HepG2 (cell line): ENCODE data around the gene SPRYD3. TPM values are rescaled to one million over a fixed set of nuclear protein-coding genes. Genes with fewer than 3 reads are reported as not detected.

Source experiments
- HNRNPLL ChIP-seq: fragments of 200-400 bp; formaldehyde crosslinking; IDR thresholded peaks from 2 replicates; pipeline ENCODE4 v1.6.1; 2017; ENCODE audit warnings: mild to moderate bottlenecking, low read depth, low read length; ENCODE audit not compliant: poor library complexity, severe bottlenecking
- KMT2A ChIP-seq: sonication (generic); formaldehyde crosslinking; IDR thresholded peaks from 2 replicates; pipeline ENCODE4 v1.4.0; 2020; ENCODE audit warnings: missing genetic modification reagents
- MAZ ChIP-seq, 2 experiments: sonication (generic) in 1 of 2; formaldehyde crosslinking in 1 of 2; IDR thresholded peaks; 2 replicates each; pipeline versions ENCODE4 v1.5.0 to v1.6.1; 2012 to 2020; ENCODE audit warnings: low read depth in 2 of 2, mild to moderate bottlenecking in 2 of 2, borderline replicate concordance in 1 of 2, improper control_type of control experiment in 1 of 2, low read length in 1 of 2, missing genetic modification reagents in 1 of 2, moderate library complexity in 1 of 2
- POLR2AphosphoS2 ChIP-seq: IDR thresholded peaks from 2 replicates; pipeline ENCODE4 v1.6.1; 2011; ENCODE audit warnings: low read depth, low read length, improper control_type of control experiment
- ZFP1 ChIP-seq: IDR thresholded peaks from 2 replicates; pipeline ENCODE4 v1.6.1; 2016
- ZNF274 ChIP-seq: sonication (generic); formaldehyde crosslinking; IDR thresholded peaks from 2 replicates; pipeline ENCODE4 v1.5.1; 2020; ENCODE audit warnings: mild to moderate bottlenecking, missing genetic modification reagents
- ZNF296 ChIP-seq: sonication (generic); formaldehyde crosslinking; conservative IDR thresholded peaks from 2 replicates; pipeline ENCODE4 v1.5.0; 2020; ENCODE audit warnings: mild to moderate bottlenecking, missing genetic modification reagents
- ZNF768 ChIP-seq: sonication (generic); formaldehyde crosslinking; IDR thresholded peaks from 2 replicates; pipeline ENCODE4 v1.4.0; 2020; ENCODE audit warnings: missing genetic modification reagents
- ZSCAN25 ChIP-seq: sonication (generic); formaldehyde crosslinking; IDR thresholded peaks from 2 replicates; pipeline ENCODE4 v1.8.0; 2022; ENCODE audit warnings: mild to moderate bottlenecking, missing genetic modification reagents
- polyA plus RNA-seq, 8 experiments: library from polyadenylated mRNA; depleted of rRNA in 3 of 8; stranded (reverse) in 7 of 8; unstranded in 1 of 8; fragments of >200 nt; fragmentation: Illumina TruSeq in 4 of 8; extraction: Trizol in 4 of 8; gene quantifications; 2 replicates each; pipeline versions ENCODE4 v1.2.1 to v1.2.3, GENCODE V29; 2011 to 2016; ENCODE audit warnings: low read depth in 4 of 8, missing spikeins in 1 of 8, mixed read lengths in 1 of 8; ENCODE audit not compliant: insufficient read depth in 1 of 8
- total RNA-seq, 5 experiments: library from RNA; depleted of rRNA; stranded (reverse); fragments of >200 nt; fragmentation: Illumina TruSeq; extraction: Trizol; gene quantifications; 2 replicates each; pipeline ENCODE4 v1.2.3, GENCODE V29; 2016; ENCODE audit warnings: low read depth in 1 of 5
- TF ChIP-seq, protein P1 (sequence below): sonication (generic); formaldehyde crosslinking; conservative IDR thresholded peaks from 2 replicates; pipeline ENCODE4 v1.4.0; 2020; ENCODE audit warnings: missing genetic modification reagents
- TF ChIP-seq, protein P2 (sequence below): sonication (generic); formaldehyde crosslinking; IDR thresholded peaks from 2 replicates; pipeline ENCODE4 v1.8.1; 2023; ENCODE audit warnings: mild to moderate bottlenecking, moderate library complexity, missing genetic modification reagents
- TF ChIP-seq, protein P3 (sequence below), 2 experiments: sonication (generic) in 1 of 2; formaldehyde crosslinking in 1 of 2; IDR thresholded peaks; 2 replicates each; pipeline versions ENCODE4 v1.5.1 to v1.6.1; 2011 to 2020; ENCODE audit warnings: borderline replicate concordance in 1 of 2, low read depth in 1 of 2, low read length in 1 of 2, mild to moderate bottlenecking in 1 of 2, missing genetic modification reagents in 1 of 2, moderate library complexity in 1 of 2
- TF ChIP-seq, protein P4 (sequence below): sonication (generic); formaldehyde crosslinking; conservative IDR thresholded peaks from 2 replicates; pipeline ENCODE4 v1.8.0; 2022; ENCODE audit warnings: missing genetic modification reagents
- TF ChIP-seq, protein P5 (sequence below): IDR thresholded peaks from 2 replicates; pipeline ENCODE4 v1.6.1; 2018; ENCODE audit warnings: missing genetic modification reagents
- TF ChIP-seq, protein P6 (sequence below): sonication (generic); formaldehyde crosslinking; IDR thresholded peaks from 2 replicates; pipeline ENCODE4 v1.5.1; 2020; ENCODE audit warnings: missing genetic modification reagents, mild to moderate bottlenecking, borderline replicate concordance

The SPRYD3 gene
- total and polyA plus RNA-seq, 2 of the 13 experiments (the other 11 are each of a cell fraction or from before 2014, with no cell fraction given), result 9.0 to 9.2 TPM

DNA sequence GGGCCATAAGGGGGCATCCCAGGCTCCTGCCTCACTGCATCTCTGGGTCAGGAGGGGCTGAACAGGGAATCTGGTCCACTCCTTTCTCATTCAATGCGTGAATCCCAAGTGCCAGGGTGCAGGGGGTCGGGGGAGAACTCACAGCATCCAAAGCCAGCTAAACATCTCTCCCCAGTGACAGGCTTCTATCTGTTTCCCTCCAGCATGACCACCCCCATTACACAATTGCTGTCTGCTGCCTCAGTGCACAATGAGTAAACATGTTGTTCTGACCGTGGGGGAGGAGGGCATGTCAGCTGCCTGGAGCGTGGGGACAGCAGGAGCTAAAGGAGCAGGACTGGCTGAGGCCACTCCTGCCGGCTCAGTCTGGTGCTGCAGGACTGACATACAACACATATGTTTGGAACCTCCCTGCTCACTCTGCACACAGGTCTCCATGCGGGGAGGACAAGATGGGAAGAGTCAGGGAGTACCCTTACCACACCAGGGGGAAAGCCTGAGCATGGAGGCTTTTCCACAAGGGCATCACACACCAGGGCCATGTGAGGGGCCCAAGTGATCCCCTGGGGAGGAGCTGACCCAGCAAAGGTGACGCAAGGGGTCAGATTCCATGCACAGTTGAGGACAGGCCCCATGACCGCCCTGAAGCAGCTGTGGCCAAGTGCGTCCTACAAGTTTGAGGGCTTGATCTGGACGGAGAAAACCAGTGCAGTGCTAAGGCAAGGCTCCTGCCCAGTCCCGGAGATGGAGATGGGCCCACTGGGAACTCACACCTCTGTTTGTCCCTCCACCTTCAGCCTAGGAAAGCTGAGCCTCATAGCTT is 27.9 kb downstream of the SPRYD3 start (continued):
- TF ChIP-seq, protein P1, sequence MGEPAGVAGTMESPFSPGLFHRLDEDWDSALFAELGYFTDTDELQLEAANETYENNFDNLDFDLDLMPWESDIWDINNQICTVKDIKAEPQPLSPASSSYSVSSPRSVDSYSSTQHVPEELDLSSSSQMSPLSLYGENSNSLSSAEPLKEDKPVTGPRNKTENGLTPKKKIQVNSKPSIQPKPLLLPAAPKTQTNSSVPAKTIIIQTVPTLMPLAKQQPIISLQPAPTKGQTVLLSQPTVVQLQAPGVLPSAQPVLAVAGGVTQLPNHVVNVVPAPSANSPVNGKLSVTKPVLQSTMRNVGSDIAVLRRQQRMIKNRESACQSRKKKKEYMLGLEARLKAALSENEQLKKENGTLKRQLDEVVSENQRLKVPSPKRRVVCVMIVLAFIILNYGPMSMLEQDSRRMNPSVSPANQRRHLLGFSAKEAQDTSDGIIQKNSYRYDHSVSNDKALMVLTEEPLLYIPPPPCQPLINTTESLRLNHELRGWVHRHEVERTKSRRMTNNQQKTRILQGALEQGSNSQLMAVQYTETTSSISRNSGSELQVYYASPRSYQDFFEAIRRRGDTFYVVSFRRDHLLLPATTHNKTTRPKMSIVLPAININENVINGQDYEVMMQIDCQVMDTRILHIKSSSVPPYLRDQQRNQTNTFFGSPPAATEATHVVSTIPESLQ (CRISPR knock-in tag), result no peak
- TF ChIP-seq ZSCAN25 (peak; percentile 11; the same call in 1 of the 2 replicates), ZNF274 (CRISPR knock-in tag) (no peak), ZNF296 (0 out of 2 replicates have a peak, but pooled peaks have one; percentile 80), POLR2AphosphoS2 (no peak), HNRNPLL (no peak), KMT2A (CRISPR knock-in tag) (no peak), ZFP1 (no peak), MAZ (IDR thresholded peaks at IDR 0.05; ENCODE audit: borderline replicate concordance, low read depth, low read length) (no peak), MAZ (CRISPR knock-in tag; IDR thresholded peaks at IDR 0.05; ENCODE audit: low read depth) (no peak; the same call in 1 of the 2 replicates), ZNF768 (CRISPR knock-in tag) (no peak)
- TF ChIP-seq, protein P2, sequence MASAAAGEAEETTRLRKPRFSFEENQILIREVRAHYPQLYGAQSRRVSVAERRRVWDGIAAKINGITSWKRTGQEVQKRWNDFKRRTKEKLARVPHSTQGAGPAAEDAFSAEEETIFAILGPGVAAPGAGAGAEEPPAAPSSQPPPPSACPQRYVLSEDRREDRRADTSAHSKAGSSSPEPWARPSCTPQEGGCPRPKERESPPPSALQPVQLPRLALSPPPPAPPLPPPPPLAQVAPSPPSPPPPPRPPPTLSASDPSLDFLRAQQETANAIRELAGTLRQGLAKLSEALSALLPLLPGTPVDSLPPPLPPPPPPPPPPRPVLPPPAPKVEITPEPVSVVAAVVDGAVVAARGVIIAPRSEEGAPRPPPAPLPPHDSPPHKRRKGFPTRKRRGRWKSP, result no peak; the same call in 1 of the 2 replicates
- TF ChIP-seq, protein P3, sequence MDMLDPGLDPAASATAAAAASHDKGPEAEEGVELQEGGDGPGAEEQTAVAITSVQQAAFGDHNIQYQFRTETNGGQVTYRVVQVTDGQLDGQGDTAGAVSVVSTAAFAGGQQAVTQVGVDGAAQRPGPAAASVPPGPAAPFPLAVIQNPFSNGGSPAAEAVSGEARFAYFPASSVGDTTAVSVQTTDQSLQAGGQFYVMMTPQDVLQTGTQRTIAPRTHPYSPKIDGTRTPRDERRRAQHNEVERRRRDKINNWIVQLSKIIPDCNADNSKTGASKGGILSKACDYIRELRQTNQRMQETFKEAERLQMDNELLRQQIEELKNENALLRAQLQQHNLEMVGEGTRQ (IDR thresholded peaks at IDR 0.05; ENCODE audit: low read depth, low read length), result no peak
- TF ChIP-seq, protein P3 (CRISPR knock-in tag; IDR thresholded peaks at IDR 0.05; ENCODE audit: borderline replicate concordance), result 0 out of 2 replicates have a peak, but pooled peaks have one; percentile 25
- TF ChIP-seq, protein P4, sequence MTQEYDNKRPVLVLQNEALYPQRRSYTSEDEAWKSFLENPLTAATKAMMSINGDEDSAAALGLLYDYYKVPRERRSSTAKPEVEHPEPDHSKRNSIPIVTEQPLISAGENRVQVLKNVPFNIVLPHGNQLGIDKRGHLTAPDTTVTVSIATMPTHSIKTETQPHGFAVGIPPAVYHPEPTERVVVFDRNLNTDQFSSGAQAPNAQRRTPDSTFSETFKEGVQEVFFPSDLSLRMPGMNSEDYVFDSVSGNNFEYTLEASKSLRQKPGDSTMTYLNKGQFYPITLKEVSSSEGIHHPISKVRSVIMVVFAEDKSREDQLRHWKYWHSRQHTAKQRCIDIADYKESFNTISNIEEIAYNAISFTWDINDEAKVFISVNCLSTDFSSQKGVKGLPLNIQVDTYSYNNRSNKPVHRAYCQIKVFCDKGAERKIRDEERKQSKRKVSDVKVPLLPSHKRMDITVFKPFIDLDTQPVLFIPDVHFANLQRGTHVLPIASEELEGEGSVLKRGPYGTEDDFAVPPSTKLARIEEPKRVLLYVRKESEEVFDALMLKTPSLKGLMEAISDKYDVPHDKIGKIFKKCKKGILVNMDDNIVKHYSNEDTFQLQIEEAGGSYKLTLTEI (CRISPR knock-in tag), result no peak
- TF ChIP-seq, protein P5, sequence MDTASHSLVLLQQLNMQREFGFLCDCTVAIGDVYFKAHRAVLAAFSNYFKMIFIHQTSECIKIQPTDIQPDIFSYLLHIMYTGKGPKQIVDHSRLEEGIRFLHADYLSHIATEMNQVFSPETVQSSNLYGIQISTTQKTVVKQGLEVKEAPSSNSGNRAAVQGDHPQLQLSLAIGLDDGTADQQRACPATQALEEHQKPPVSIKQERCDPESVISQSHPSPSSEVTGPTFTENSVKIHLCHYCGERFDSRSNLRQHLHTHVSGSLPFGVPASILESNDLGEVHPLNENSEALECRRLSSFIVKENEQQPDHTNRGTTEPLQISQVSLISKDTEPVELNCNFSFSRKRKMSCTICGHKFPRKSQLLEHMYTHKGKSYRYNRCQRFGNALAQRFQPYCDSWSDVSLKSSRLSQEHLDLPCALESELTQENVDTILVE (CRISPR knock-in tag), result no peak
- TF ChIP-seq, protein P6, sequence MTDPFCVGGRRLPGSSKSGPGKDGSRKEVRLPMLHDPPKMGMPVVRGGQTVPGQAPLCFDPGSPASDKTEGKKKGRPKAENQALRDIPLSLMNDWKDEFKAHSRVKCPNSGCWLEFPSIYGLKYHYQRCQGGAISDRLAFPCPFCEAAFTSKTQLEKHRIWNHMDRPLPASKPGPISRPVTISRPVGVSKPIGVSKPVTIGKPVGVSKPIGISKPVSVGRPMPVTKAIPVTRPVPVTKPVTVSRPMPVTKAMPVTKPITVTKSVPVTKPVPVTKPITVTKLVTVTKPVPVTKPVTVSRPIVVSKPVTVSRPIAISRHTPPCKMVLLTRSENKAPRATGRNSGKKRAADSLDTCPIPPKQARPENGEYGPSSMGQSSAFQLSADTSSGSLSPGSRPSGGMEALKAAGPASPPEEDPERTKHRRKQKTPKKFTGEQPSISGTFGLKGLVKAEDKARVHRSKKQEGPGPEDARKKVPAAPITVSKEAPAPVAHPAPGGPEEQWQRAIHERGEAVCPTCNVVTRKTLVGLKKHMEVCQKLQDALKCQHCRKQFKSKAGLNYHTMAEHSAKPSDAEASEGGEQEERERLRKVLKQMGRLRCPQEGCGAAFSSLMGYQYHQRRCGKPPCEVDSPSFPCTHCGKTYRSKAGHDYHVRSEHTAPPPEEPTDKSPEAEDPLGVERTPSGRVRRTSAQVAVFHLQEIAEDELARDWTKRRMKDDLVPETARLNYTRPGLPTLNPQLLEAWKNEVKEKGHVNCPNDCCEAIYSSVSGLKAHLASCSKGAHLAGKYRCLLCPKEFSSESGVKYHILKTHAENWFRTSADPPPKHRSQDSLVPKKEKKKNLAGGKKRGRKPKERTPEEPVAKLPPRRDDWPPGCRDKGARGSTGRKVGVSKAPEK (CRISPR knock-in tag), result no peak
